GM23338 (cell line): Measurements from ENCODE around the gene FRMD4A. TPM values are rescaled to one million over a fixed set of nuclear protein-coding genes. Genes with fewer than 3 reads are reported as not detected.

Experiments
- ATAC-seq: fragments of 200-7000 bp; cut with Tn5 transposase; 3 replicates; pipeline ENCODE4 v1.9.1; 2020
- DNase-seq: peaks from one replicate; pipeline ENCODE4 v3.0.0-alpha.2; 2015; ENCODE audit warnings: low spot score
- H2AFZ ChIP-seq: fragments of 200-600 bp; sonication (generic); 2 replicates; pipeline ENCODE4 v1.8.0; 2016; ENCODE audit warnings: antibody characterized with exemption, mild to moderate bottlenecking, moderate library complexity
- H3F3A ChIP-seq: fragments of 200-600 bp; sonication (generic); replicated peaks from 2 replicates; pipeline ENCODE4 v1.8.0; 2017; ENCODE audit warnings: antibody characterized with exemption, mixed run types, low read depth
- H3K27ac ChIP-seq: fragments of 200-600 bp; sonication (generic); 2 replicates; pipeline ENCODE4 v1.6.1; 2016; ENCODE audit warnings: low read depth
- H3K27me3 ChIP-seq: fragments of 200-600 bp; sonication (generic); 2 replicates; pipeline ENCODE4 v1.8.0; 2016; ENCODE audit warnings: mild to moderate bottlenecking, mixed run types, moderate library complexity; ENCODE audit not compliant: insufficient read depth
- H3K36me3 ChIP-seq: fragments of 200-600 bp; sonication (generic); 2 replicates; pipeline ENCODE4 v1.8.0; 2016; ENCODE audit warnings: mild to moderate bottlenecking; ENCODE audit not compliant: insufficient read depth
- H3K4me1 ChIP-seq: fragments of 200-600 bp; sonication (generic); 2 replicates; pipeline ENCODE4 v1.8.0; 2016; ENCODE audit warnings: mild to moderate bottlenecking, moderate library complexity; ENCODE audit not compliant: insufficient read depth
- H3K4me2 ChIP-seq: fragments of 200-600 bp; sonication (generic); 2 replicates; pipeline ENCODE4 v1.7.1; 2017; ENCODE audit warnings: mixed run types
- H3K4me3 ChIP-seq: fragments of 200-600 bp; sonication (generic); 2 replicates; pipeline ENCODE4 v1.6.1; 2016; ENCODE audit warnings: mixed run types
- H3K79me2 ChIP-seq: fragments of 200-600 bp; sonication (generic); replicated peaks from 2 replicates; pipeline ENCODE4 v1.8.0; 2017; ENCODE audit warnings: mild to moderate bottlenecking; ENCODE audit not compliant: insufficient read depth
- H3K9me2 ChIP-seq: fragments of 200-600 bp; sonication (generic); 2 replicates; pipeline ENCODE4 v1.8.0; 2017; ENCODE audit not compliant: insufficient read depth
- H4K20me1 ChIP-seq: fragments of 200-600 bp; sonication (generic); replicated peaks from 2 replicates; pipeline ENCODE4 v1.8.0; 2017; ENCODE audit warnings: mild to moderate bottlenecking; ENCODE audit not compliant: insufficient read depth
- H3K27ac Mint-ChIP-seq: 2 replicates; pipeline ENCODE4 v1.8.0; 2020; ENCODE audit warnings: inconsistent platforms, mild to moderate bottlenecking, moderate library complexity, mixed read lengths
- H3K27me3 Mint-ChIP-seq: 3 replicates; pipeline ENCODE4 v1.8.0; 2022; ENCODE audit warnings: low read depth, mild to moderate bottlenecking, moderate library complexity, mixed read lengths, inconsistent platforms; ENCODE audit not compliant: insufficient read depth, poor library complexity
- H3K36me3 Mint-ChIP-seq: 3 replicates; pipeline ENCODE4 v1.8.0; 2021; ENCODE audit warnings: low read depth, mild to moderate bottlenecking, inconsistent platforms, moderate library complexity, mixed read lengths
- H3K4me1 Mint-ChIP-seq: 3 replicates; pipeline ENCODE4 v1.8.0; 2020; ENCODE audit warnings: mild to moderate bottlenecking, inconsistent platforms, mixed read lengths
- H3K4me3 Mint-ChIP-seq: 3 replicates; pipeline ENCODE4 v1.8.0; 2021; ENCODE audit warnings: moderate library complexity, mild to moderate bottlenecking, inconsistent platforms, mixed read lengths
- H3K9me3 Mint-ChIP-seq: 3 replicates; pipeline ENCODE4 v1.8.0; 2020; ENCODE audit warnings: moderate library complexity, mild to moderate bottlenecking, inconsistent platforms, mixed read lengths
- CREB1 ChIP-seq: fragments of 250-450 bp; sonication (Bioruptor Pico); IDR thresholded peaks from 2 replicates; pipeline ENCODE4 v1.5.0; 2020; ENCODE audit warnings: low read depth, mild to moderate bottlenecking, moderate library complexity
- EZH2phosphoT487 ChIP-seq: fragments of 200-600 bp; sonication (generic); IDR thresholded peaks from one replicate; pipeline ENCODE4 v1.8.1; 2018; ENCODE audit warnings: antibody characterized with exemption; ENCODE audit not compliant: unreplicated experiment
- ZNF114 ChIP-seq: fragments of 250-450 bp; sonication (Bioruptor Pico); IDR thresholded peaks from 2 replicates; pipeline ENCODE4 v1.5.0; 2020; ENCODE audit warnings: mild to moderate bottlenecking, moderate library complexity
- ZNF462 ChIP-seq: fragments of 250-450 bp; sonication (Bioruptor Pico); IDR thresholded peaks from 2 replicates; pipeline ENCODE4 v1.5.0; 2020; ENCODE audit warnings: mild to moderate bottlenecking, moderate library complexity
- polyA plus RNA-seq: library from polyadenylated mRNA; unstranded; fragments of >200 nt; fragmentation: Nextera tagmentation; extraction: Ambion mirVana; gene quantifications from 2 replicates; pipeline ENCODE4 v1.2.1, GENCODE V29; 2016
- total RNA-seq: library from RNA; depleted of rRNA; stranded (reverse); fragments of >200 nt; shearing (Covaris generic); gene quantifications from 2 replicates; pipeline ENCODE4 v1.2.3, GENCODE V29; 2014
- TF ChIP-seq, protein P1 (sequence below): IDR thresholded peaks from one replicate; pipeline ENCODE4 v1.6.1; 2018; ENCODE audit warnings: antibody characterized with exemption; ENCODE audit not compliant: unreplicated experiment

FRMD4A gene
- total and polyA plus RNA-seq, 2 experiments from 2014 or later = 14.0 to 20.1 TPM

GRCh38 chr10:13942035-13942434 is 388.7 kb downstream of the FRMD4A start (continued):
- no peak for TF ChIP-seq ZNF462 (CRISPR knock-in tag)

GRCh38 chr10:13939391-13939790 is 391.3 kb downstream of the FRMD4A start:
- peaks cover 4% of the 10 kb centered on the region for H3K27me3 Mint-ChIP-seq
- no peak overlapping the region for H2AFZ ChIP-seq
- no peaks in the 10 kb centered on the region for H3K79me2 ChIP-seq
- no peak for DNase-seq
- H3K4me3 Mint-ChIP-seq = no peak overlapping the region
- peaks cover 5% of the 10 kb centered on the region for H3K36me3 Mint-ChIP-seq
- H3K4me1 Mint-ChIP-seq = peaks cover 14% of the 10 kb centered on the region
- no peak for ATAC-seq
- peaks cover 13% of the 10 kb centered on the region for H3K9me3 Mint-ChIP-seq
- H3F3A ChIP-seq = no peaks in the 10 kb centered on the region
- no peaks in the 10 kb centered on the region for H3K27me3 ChIP-seq
- no peak overlapping the region for H3K27ac ChIP-seq
- H3K4me1 ChIP-seq = peaks cover 7% of the 10 kb centered on the region; the same call in 1 of the 2 replicates
- no peak overlapping the region for H3K27ac Mint-ChIP-seq
- no peaks in the 10 kb centered on the region for H3K36me3 ChIP-seq
- no peak overlapping the region for H3K4me2 ChIP-seq
- no peaks in the 10 kb centered on the region for H4K20me1 ChIP-seq
- H3K9me2 ChIP-seq = no peaks in the 10 kb centered on the region
- H3K4me3 ChIP-seq = no peak overlapping the region
- TF ChIP-seq EZH2phosphoT487 = no peak
- no peak for TF ChIP-seq ZNF462 (CRISPR knock-in tag)
- TF ChIP-seq, protein P1, sequence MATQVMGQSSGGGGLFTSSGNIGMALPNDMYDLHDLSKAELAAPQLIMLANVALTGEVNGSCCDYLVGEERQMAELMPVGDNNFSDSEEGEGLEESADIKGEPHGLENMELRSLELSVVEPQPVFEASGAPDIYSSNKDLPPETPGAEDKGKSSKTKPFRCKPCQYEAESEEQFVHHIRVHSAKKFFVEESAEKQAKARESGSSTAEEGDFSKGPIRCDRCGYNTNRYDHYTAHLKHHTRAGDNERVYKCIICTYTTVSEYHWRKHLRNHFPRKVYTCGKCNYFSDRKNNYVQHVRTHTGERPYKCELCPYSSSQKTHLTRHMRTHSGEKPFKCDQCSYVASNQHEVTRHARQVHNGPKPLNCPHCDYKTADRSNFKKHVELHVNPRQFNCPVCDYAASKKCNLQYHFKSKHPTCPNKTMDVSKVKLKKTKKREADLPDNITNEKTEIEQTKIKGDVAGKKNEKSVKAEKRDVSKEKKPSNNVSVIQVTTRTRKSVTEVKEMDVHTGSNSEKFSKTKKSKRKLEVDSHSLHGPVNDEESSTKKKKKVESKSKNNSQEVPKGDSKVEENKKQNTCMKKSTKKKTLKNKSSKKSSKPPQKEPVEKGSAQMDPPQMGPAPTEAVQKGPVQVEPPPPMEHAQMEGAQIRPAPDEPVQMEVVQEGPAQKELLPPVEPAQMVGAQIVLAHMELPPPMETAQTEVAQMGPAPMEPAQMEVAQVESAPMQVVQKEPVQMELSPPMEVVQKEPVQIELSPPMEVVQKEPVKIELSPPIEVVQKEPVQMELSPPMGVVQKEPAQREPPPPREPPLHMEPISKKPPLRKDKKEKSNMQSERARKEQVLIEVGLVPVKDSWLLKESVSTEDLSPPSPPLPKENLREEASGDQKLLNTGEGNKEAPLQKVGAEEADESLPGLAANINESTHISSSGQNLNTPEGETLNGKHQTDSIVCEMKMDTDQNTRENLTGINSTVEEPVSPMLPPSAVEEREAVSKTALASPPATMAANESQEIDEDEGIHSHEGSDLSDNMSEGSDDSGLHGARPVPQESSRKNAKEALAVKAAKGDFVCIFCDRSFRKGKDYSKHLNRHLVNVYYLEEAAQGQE = no peak
- no peak for TF ChIP-seq CREB1
- no peak for TF ChIP-seq ZNF114
